GM12878 (cell line): ENCODE measurements around the gene TRIP12. TPM values are rescaled to one million over a fixed set of nuclear protein-coding genes. Genes with fewer than 3 reads are reported as not detected.
A peak's percentile ranks its signal among the peaks of the same experiment; 100 is the strongest.

Experiments used
- ATAC-seq: fragments of 200-7000 bp; cut with Tn5 transposase; 3 replicates; pipeline ENCODE4 v1.9.1; 2020; ENCODE audit warnings: mild to moderate bottlenecking, moderate library complexity
- BruUV-seq: library from RNA; stranded (reverse); fragments of 400-500 nt; replicated peaks from 2 replicates; lab custom pipeline; 2021; lab: Mats Ljungman, UMichigan
- CTCF ChIA-PET: fragments of 300-600 bp; sonication (Branson Sonifier 250); formaldehyde crosslinking; extraction: SDS; loops from one replicate; lab custom pipeline; 2021; ENCODE audit warnings: inconsistent platforms; lab: Yijun Ruan, JAX
- POLR2A ChIA-PET: fragments of 350-600 bp; formaldehyde crosslinking; extraction: SDS; loops from one replicate; lab custom pipeline; 2021; ENCODE audit warnings: inconsistent platforms; lab: Charles Lee
- RAD21 ChIA-PET: fragments of 300-600 bp; sonication (Branson Sonifier 250); formaldehyde crosslinking; loops from one replicate; lab custom pipeline; 2023; ENCODE audit warnings: antibody characterized with exemption; ENCODE audit not compliant: unreplicated experiment; lab: Charles Lee
- SMC1A ChIA-PET: fragments of 300-600 bp; sonication (Branson Sonifier 250); formaldehyde crosslinking; loops from one replicate; lab custom pipeline; 2023; ENCODE audit not compliant: unreplicated experiment, uncharacterized antibody; lab: Charles Lee
- DNase-seq: peaks from one replicate; pipeline ENCODE4 v3.0.0-alpha.2; 2011; ENCODE audit warnings: low read depth, low spot score
- FAIRE-seq: peaks from 3 replicates; lab custom pipeline; 2011; peaks lifted over from hg19 to GRCh38; lab: Jason Lieb, UNC
- H2AFZ ChIP-seq: 2 replicates; pipeline ENCODE4 v1.6.0; 2011; ENCODE audit warnings: low read depth, low read length, control low read depth; ENCODE audit not compliant: control insufficient read depth
- H3K27ac ChIP-seq: 2 replicates; pipeline ENCODE4 v1.5.1; 2011; ENCODE audit warnings: control low read depth; ENCODE audit not compliant: control insufficient read depth, insufficient read depth
- H3K27me3 ChIP-seq, 2 experiments: replicated peaks in 1 of 2; 2 replicates each; pipeline versions ENCODE4 v1.6.0 to v1.6.1; 2011; ENCODE audit warnings: low read length in 1 of 2; ENCODE audit not compliant: control insufficient read depth in 2 of 2, insufficient read depth in 2 of 2
- H3K36me3 ChIP-seq, 2 experiments: 2 replicates each; pipeline ENCODE4 v1.5.1; 2011; ENCODE audit warnings: low read length in 1 of 2; ENCODE audit not compliant: control insufficient read depth in 2 of 2, insufficient read depth in 2 of 2
- H3K4me1 ChIP-seq: 2 replicates; pipeline ENCODE4 v1.6.1; 2011; ENCODE audit warnings: mild to moderate bottlenecking, low read length, moderate library complexity, mixed read lengths; ENCODE audit not compliant: control insufficient read depth, insufficient read depth
- H3K4me2 ChIP-seq: 2 replicates; pipeline ENCODE4 v1.6.0; 2011; ENCODE audit warnings: control low read depth; ENCODE audit not compliant: control insufficient read depth, insufficient read depth
- H3K4me3 ChIP-seq: fragments of 200-600 bp; sonication (generic); 2 replicates; pipeline ENCODE4 v1.5.1; 2016
- H3K79me2 ChIP-seq: 2 replicates; pipeline ENCODE4 v1.6.0; 2011; ENCODE audit warnings: low read length; ENCODE audit not compliant: control insufficient read depth, insufficient read depth
- H3K9ac ChIP-seq: 2 replicates; pipeline ENCODE4 v1.8.0; 2011; ENCODE audit warnings: low read length, control low read depth, mixed read lengths; ENCODE audit not compliant: control insufficient read depth, insufficient read depth
- H3K9me3 ChIP-seq: replicated peaks from 3 replicates; pipeline ENCODE4 v1.5.1; 2011; ENCODE audit warnings: mild to moderate bottlenecking, low read length; ENCODE audit not compliant: control insufficient read depth, insufficient read depth
- H4K20me1 ChIP-seq: 2 replicates; pipeline ENCODE4 v1.6.0; 2011; ENCODE audit not compliant: control insufficient read depth, insufficient read depth
- CBX5 ChIP-seq: sonication (generic); IDR thresholded peaks from 2 replicates; pipeline ENCODE4 v1.6.1; 2016; ENCODE audit warnings: low read depth, moderate library complexity, mild to moderate bottlenecking, inconsistent platforms
- CHD1 ChIP-seq: IDR thresholded peaks from 2 replicates; pipeline ENCODE4 v1.6.1; 2012; ENCODE audit warnings: low read depth, low read length, improper control_type of control experiment
- DPF2 ChIP-seq: fragments of 450-650 bp; IDR thresholded peaks from 2 replicates; pipeline ENCODE4 v1.6.1; 2017; ENCODE audit warnings: mild to moderate bottlenecking
- ETV6 ChIP-seq, 2 experiments: fragments of 450-650 bp in 1 of 2; IDR thresholded peaks in 1 of 2; conservative IDR thresholded peaks in 1 of 2; 2 replicates each; pipeline ENCODE4 v1.6.1; 2014; ENCODE audit warnings: antibody characterized with exemption in 1 of 2, borderline replicate concordance in 1 of 2, low read depth in 1 of 2, mild to moderate bottlenecking in 1 of 2, moderate library complexity in 1 of 2
- FOS ChIP-seq: IDR thresholded peaks from 3 replicates; pipeline ENCODE4 v1.6.1; 2011; ENCODE audit warnings: borderline replicate concordance; ENCODE audit not compliant: insufficient read length; ENCODE audit errors: extremely low read depth
- KDM1A ChIP-seq: fragments of 200-600 bp; sonication (generic); IDR thresholded peaks from 2 replicates; pipeline ENCODE4 v1.6.1; 2016; ENCODE audit warnings: borderline replicate concordance
- MLLT1 ChIP-seq: fragments of 450-650 bp; IDR thresholded peaks from 2 replicates; pipeline ENCODE4 v1.6.1; 2016; ENCODE audit warnings: mild to moderate bottlenecking
- NBN ChIP-seq: fragments of 450-650 bp; IDR thresholded peaks from 2 replicates; pipeline ENCODE4 v1.6.1; 2016
- NFYB ChIP-seq: IDR thresholded peaks from 2 replicates; pipeline ENCODE4 v1.6.1; 2011; ENCODE audit warnings: low read depth, mild to moderate bottlenecking, low read length, improper control_type of control experiment, moderate library complexity; ENCODE audit not compliant: insufficient read depth
- POLR2AphosphoS5 ChIP-seq: IDR thresholded peaks from 2 replicates; pipeline ENCODE4 v1.6.1; 2011; ENCODE audit warnings: mild to moderate bottlenecking, low read length, inconsistent platforms
- WRNIP1 ChIP-seq: IDR thresholded peaks from 2 replicates; pipeline ENCODE4 v1.6.1; 2011; ENCODE audit warnings: low read depth, low read length, improper control_type of control experiment, borderline replicate concordance
- ZNF384 ChIP-seq: IDR thresholded peaks from 2 replicates; pipeline ENCODE4 v1.6.1; 2012; ENCODE audit warnings: low read depth, mild to moderate bottlenecking, low read length, improper control_type of control experiment, borderline replicate concordance
- ZZZ3 ChIP-seq: IDR thresholded peaks from 2 replicates; pipeline ENCODE4 v1.6.1; 2011; ENCODE audit warnings: low read depth; ENCODE audit not compliant: control insufficient read depth, insufficient read length
- WGBS: methylation state at CpG from one replicate; pipeline ENCODE4 v1.1.6; 2016; ENCODE audit warnings: low lambda C conversion rate; ENCODE audit not compliant: insufficient replicate concordance, insufficient coverage; ENCODE audit errors: missing lambda C conversion rate; 5-methylcytosine and 5-hydroxymethylcytosine counted together
- in situ Hi-C: fragments of 300-500 bp; cut with MboI; formaldehyde crosslinking; loops from 9 replicates; pipeline ENCODE4 v1.14.3; 2018; ENCODE audit warnings: mixed read lengths
- intact Hi-C: fragments of 100-400 bp; cut with micrococcal nuclease; formaldehyde crosslinking; loops from one replicate; pipeline ENCODE4 v1.14.2; 2022; ENCODE audit not compliant: unreplicated experiment
- polyA plus RNA-seq, 11 experiments: library from polyadenylated mRNA; depleted of rRNA in 4 of 11; unstranded in 6 of 11; stranded (reverse) in 5 of 11; fragments of >200 nt; fragmentation: Nextera tagmentation in 4 of 11; fragmentation: Illumina TruSeq in 1 of 11; extraction: Ambion mirVana in 4 of 11; extraction: Trizol in 1 of 11; gene quantifications; 1 replicate in 1 of 11; 2 replicates in 10 of 11; pipeline versions ENCODE4 v1.2.1 to v1.2.3, GENCODE V29; 2011 to 2016; ENCODE audit warnings: inconsistent platforms in 2 of 11, missing spikeins in 2 of 11, low read depth in 1 of 11
- total RNA-seq, 4 experiments: library from RNA; depleted of rRNA in 3 of 4; stranded (reverse); fragments of >200 nt in 3 of 4; fragmentation: Illumina TruSeq in 1 of 4; extraction: Trizol in 1 of 4; gene quantifications; 2 replicates each; pipeline versions ENCODE4 v1.2.1 to v1.2.3, GENCODE V29; 2013 to 2021

Gene TRIP12
- total and polyA plus RNA-seq, 10 of the 15 experiments (the other 5 are each of a cell fraction or from before 2014, with no cell fraction given): 23.1 to 207 (median 97.0) TPM

- ChIA-PET POLR2A (interaction anchor here (0.6 to 1.6 kb wide), 2 partner anchors 48 to 120 kb away, joined by 3 to 5 read pairs; no protein-coding TSS in a partner anchor), CTCF (interaction anchor here (0.6 to 1.8 kb wide), 3 partner anchors 9 to 339 kb away, joined by 3 to 9 read pairs (median 4); no protein-coding TSS in a partner anchor), SMC1A (interaction anchor here (0.5 to 2.9 kb wide), 7 partner anchors 13 to 108 kb away, joined by 3 to 10 read pairs (median 3); no protein-coding TSS in a partner anchor), RAD21 (interaction anchor here (1.0 to 1.7 kb wide), 3 partner anchors 9 to 89 kb away, joined by 3 to 12 read pairs (median 3); no protein-coding TSS in a partner anchor)
- H3K4me1 ChIP-seq: peaks cover 20% of the 10 kb centered on the region
- H3K27me3 ChIP-seq: no peaks in the 10 kb centered on the region
- no peak overlapping the region for H2AFZ ChIP-seq
- WGBS: 77% methylated on average over 3 of the region's 3 CpGs
- no peaks in the 10 kb centered on the region for H4K20me1 ChIP-seq
- peak overlapping the region; percentile 12; the same call in 1 of the 2 replicates for H3K4me3 ChIP-seq
- TF ChIP-seq KDM1A (no peak), NFYB (no peak), ETV6 (conservative IDR thresholded peaks at IDR 0.05 in 1 of 2, IDR thresholded peaks at IDR 0.05 in 1 of 2; ENCODE audit: borderline replicate concordance in 1 of 2, low read depth in 1 of 2) (no peak), WRNIP1 (no peak), NBN (no peak), DPF2 (no peak), ZNF384 (no peak), CHD1 (no peak), FOS (no peak), CBX5 (no peak), ZZZ3 (no peak), MLLT1 (no peak), POLR2AphosphoS5 (no peak)
- H3K27ac ChIP-seq: peak overlapping the region; percentile 68; the same call in 1 of the 2 replicates
- BruUV-seq: no TSS peak
- peaks cover 0 to 17% of the 10 kb centered on the region in 2 experiments; a peak in 3 of 4 replicates for H3K36me3 ChIP-seq
- ATAC-seq (no peak), DNase-seq (no peak), FAIRE-seq (no peak)
- intact Hi-C loops: no loop called here
- in situ Hi-C loops: no loop called here
- H3K79me2 ChIP-seq: no peaks in the 10 kb centered on the region; the same call in 1 of the 2 replicates
- H3K9me3 ChIP-seq: peaks cover 8% of the 10 kb centered on the region; the same call in 2 of the 3 replicates
- H3K9ac ChIP-seq: no peak overlapping the region
- peak overlapping the region; percentile 23; the same call in 1 of the 2 replicates for H3K4me2 ChIP-seq
These were observed 100.5 kb downstream of the TRIP12 start for GRCh38 chr2:229821316-229821715.
